Measurements from ENCODE around the gene TCF12. TPM values are rescaled to one million over a fixed set of nuclear protein-coding genes. Genes with fewer than 3 reads are reported as not detected.
A peak's percentile ranks its signal among the peaks of the same experiment; 100 is the strongest.

The TCF12 gene
- total RNA-seq, 1 donor from 2014 or later, result 68.9 TPM

GRCh38 chr15:57321485-57321884, 403.0 kb downstream of the TCF12 start:
- no peak for DNase-seq (ENCODE audit: low read depth)
- no peak for TF ChIP-seq CTCF (conservative IDR thresholded peaks at IDR 0.05; ENCODE audit: low read depth, low read length)
- no peak overlapping the region for H3K4me3 ChIP-seq (ENCODE audit: low read depth, low read length)

GRCh38 chr15:57321973-57322601, 403.6 kb downstream of the TCF12 start:
- TF ChIP-seq CTCF (conservative IDR thresholded peaks at IDR 0.05; ENCODE audit: low read depth, low read length), result no peak
- no peak for DNase-seq (ENCODE audit: low read depth)
- H3K4me3 ChIP-seq (ENCODE audit: low read depth, low read length), result no peak overlapping the region

- no peak for TF ChIP-seq CTCF (conservative IDR thresholded peaks at IDR 0.05; ENCODE audit: low read depth, low read length)
- H3K4me3 ChIP-seq (ENCODE audit: low read depth, low read length), result no peak overlapping the region
- no peak for DNase-seq (ENCODE audit: low read depth)
Observed at GRCh38 chr15:57322602-57323250, 404.3 kb downstream of the TCF12 start.

GRCh38 chr15:57323299-57323805, 404.9 kb downstream of the TCF12 start:
- peak overlapping the region; percentile 41 for H3K4me3 ChIP-seq (ENCODE audit: low read depth, low read length)
- DNase-seq (ENCODE audit: low read depth), result no peak
- TF ChIP-seq CTCF (conservative IDR thresholded peaks at IDR 0.05; ENCODE audit: low read depth, low read length), result no peak

GRCh38 chr15:57323806-57324589, 405.6 kb downstream of the TCF12 start:
- no peak for TF ChIP-seq CTCF (conservative IDR thresholded peaks at IDR 0.05; ENCODE audit: low read depth, low read length)
- H3K4me3 ChIP-seq (ENCODE audit: low read depth, low read length), result peak overlapping the region; percentile 41
- DNase-seq (ENCODE audit: low read depth), result peak; percentile 86

- TF ChIP-seq CTCF (conservative IDR thresholded peaks at IDR 0.05; ENCODE audit: low read depth, low read length), result no peak
- no peak for DNase-seq (ENCODE audit: low read depth)
- H3K4me3 ChIP-seq (ENCODE audit: low read depth, low read length), result no peak overlapping the region
Observed at GRCh38 chr15:57324590-57324890, 406.1 kb downstream of the TCF12 start.
